ENCODE results near the gene LOXL1.
"Not testable (repeated sequence)": the region's sequence is repeated elsewhere in the genome, so short reads cannot be mapped to it uniquely, and the experiment has no call there.

The LOXL1 gene

GRCh38 chr15:73975440-73976125 lies 49.3 kb downstream of the LOXL1 start:
- DNase-seq (ENCODE audit: low read depth in 2 of 2): not testable (repeated sequence)

GRCh38 chr15:73978896-73979295 lies 52.6 kb downstream of the LOXL1 start:
- no peak for DNase-seq (ENCODE audit: low read depth in 2 of 2)

GRCh38 chr15:73979636-73980035 lies 53.4 kb downstream of the LOXL1 start:
- DNase-seq (ENCODE audit: low read depth in 2 of 2): no peak

GRCh38 chr15:73981761-73982221 lies 55.5 kb downstream of the LOXL1 start:
- DNase-seq (ENCODE audit: low read depth in 2 of 2): no peak

DNA sequence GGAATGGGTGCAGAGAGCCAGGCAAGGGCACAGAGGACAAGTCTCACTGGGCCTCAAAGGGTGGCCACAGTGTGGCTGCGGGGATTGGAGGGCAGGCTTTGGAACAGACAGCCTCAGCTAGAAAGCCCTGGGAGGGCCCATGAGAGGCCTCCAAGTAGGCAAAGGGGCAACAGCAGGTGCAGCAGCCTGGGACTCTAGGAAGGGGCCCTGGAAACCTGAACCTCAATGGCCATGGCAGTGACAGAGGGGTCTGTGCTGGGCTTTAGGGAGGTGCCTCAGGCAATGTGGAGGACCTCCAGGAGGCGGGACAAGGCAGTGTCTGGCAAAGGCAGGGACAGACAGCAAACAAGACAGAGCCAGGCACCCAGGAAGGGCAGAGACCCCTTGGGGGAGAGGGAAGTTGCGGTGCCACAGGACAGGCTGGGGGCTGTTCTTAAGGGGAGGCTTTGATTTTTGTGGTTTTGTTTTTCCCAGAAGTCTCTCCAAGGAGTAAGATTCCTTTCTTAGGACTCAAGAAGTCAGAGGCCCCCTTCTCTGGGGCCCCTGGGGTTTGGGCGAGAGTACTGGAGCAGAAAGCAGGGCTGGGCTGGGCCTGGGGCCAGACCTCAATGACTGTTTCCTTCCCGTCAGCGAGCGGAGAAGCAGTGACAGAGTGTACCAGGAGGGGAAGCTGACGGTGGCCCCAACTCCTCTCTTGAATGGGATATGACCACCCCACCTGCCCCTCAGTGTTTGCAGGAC lies 56.1 kb downstream of the LOXL1 start:
- DNase-seq (ENCODE audit: low read depth in 2 of 2): peak; percentile 95

GRCh38 chr15:73983211-73983727 lies 57.0 kb downstream of the LOXL1 start:
- peak; percentile 53 for DNase-seq (ENCODE audit: low read depth in 2 of 2)

- no peak for DNase-seq (ENCODE audit: low read depth in 2 of 2)
These were observed 57.5 kb downstream of the LOXL1 start for GRCh38 chr15:73983773-73984172.

DNA sequence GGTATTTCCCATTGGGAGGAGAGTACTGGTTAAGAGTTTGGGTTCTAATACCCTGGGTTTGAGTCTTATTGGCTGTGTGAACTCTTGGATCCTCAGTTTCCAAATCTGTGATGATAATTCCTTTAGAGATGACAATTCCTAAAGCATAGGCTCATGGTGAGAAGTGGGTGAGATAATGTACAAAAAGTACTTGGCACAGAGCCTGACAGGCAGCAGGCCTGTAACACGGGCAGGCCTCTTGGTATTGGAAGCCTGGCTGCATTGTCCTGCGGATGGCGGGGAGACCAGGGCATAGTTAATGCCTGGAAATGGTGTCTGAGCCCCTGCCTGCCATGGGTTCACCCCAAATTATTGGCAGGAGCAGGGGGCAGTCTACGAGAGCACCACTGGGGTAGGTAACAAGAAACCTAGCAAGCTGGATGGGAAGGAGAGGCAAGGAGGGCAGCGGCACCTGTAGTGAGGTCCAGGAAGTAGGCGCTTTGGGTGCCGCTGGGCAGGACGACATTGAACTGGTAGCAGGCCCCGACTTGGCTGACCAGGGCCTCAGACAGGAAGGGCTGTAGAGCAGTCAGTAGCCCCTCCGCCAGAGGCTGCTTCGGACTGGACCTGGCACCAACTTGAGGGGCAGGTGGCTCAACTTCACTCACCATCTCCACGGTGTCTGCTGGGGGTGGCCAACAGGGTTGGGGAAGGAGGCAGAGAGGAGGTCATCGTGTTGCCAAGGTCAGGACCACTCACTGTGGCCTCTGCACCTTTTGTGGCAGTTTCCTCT lies 58.1 kb downstream of the LOXL1 start:
- no peak for DNase-seq (ENCODE audit: low read depth in 2 of 2)

- no peak for DNase-seq (ENCODE audit: low read depth in 2 of 2)
These were observed 59.0 kb downstream of the LOXL1 start for GRCh38 chr15:73985101-73985873.

DNA sequence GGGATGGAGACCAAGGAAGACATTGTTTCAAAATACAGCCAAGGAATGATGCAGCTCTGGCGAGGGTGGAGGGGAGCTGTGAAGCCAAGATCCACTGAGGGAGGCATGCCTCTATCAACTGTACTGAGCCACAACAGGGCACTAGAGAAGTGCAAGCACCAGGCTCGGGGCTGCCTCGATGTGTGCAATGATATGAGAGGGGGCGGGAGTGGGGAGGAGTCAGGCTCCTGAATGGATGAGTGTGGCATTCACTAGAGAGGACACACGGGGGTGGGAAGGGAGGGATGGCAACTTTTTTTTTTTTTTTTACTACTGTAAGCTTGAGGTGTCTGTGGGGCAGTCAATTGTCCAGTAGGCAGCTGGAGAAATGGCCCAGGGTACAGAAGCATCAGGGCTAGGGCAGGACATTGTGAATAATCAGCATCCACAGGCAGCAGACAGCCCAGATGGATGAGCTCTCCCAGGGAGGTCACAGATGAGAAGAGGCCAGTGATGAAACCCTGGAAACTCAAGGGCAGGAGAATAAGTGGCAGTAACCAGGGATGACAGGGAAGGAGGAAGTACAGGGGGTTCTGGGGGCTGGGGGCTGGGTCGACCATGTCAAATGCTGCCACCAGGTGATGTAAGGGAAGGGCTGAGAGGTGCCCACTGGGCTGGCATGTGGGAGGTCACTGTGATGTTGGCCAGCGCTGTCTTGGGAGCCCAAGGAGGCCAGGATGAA lies 60.0 kb downstream of the LOXL1 start:
- no peak for DNase-seq (ENCODE audit: low read depth in 2 of 2)

GRCh38 chr15:73986776-73987056 lies 60.5 kb downstream of the LOXL1 start:
- no peak for DNase-seq (ENCODE audit: low read depth in 2 of 2)

GRCh38 chr15:73987250-73987649 lies 61.0 kb downstream of the LOXL1 start:
- DNase-seq (ENCODE audit: low read depth in 2 of 2): no peak

- no peak for DNase-seq (ENCODE audit: low read depth in 2 of 2)
These were observed 61.6 kb downstream of the LOXL1 start for GRCh38 chr15:73987681-73988444.

DNA sequence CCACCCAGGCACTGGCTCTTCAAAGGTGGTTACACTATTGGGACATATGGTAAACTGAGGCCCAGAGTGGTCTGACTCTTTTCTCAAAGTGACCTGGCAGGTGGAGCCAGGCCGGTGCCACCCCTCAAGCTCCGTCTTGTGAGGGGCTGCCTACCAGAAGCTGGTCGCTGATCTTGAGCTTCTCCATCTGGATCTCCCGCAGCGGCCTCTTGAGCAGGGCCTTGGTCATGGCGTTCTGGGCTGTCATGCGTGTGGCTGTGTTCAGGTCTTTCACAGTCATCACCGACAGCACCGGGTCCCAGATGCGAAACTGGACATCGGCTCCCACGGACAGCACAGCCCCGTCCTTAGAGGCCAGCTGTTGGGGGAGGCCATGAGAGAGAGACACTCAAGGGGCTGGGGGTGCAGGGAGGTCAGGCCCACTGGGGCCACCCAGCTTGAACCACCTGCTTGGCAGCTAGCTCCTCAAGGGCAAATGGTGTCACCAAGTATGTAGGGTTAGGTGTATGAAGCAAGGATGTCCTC lies 62.2 kb downstream of the LOXL1 start:
- no peak for DNase-seq (ENCODE audit: low read depth in 2 of 2)

DNA sequence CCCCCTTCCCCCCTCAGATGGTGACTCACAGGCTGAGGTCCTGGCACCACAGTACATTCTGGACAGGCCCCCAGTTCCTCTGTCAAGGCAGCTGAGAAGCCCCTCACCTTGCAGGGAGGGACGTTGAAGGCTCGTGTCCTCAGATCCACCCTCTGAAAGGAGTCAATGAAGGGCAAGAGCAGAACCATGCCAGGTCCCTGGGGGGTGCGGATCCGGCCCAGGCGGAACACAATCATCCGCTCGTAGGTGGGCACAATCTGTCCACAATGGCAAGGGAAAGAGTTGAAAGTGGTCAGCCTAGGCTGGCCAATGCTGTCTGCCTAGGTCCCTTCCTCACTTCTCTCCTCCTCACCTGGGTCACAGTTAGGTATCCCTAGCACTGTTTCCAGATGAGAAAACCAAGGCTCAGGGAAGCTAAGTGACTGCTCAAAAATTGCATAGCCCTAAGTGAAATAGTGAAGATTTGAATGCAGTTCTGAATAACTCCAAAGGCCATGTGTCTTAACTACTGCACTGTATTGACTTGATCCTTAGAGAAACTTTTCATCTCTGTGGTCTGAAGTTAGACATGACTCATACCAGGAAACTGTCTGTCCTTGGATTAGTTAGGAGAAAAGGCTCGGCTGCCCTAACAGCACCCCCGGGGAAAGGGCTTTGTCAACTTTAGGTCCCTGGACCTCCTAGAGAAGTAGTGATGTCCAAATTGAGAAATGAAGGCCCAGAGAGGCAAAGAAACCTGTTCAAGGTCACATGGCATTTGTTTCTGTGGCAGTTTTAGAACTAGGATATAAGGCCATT lies 62.9 kb downstream of the LOXL1 start:
- peak; percentile 47 to 58 for DNase-seq (ENCODE audit: low read depth in 2 of 2)

GRCh38 chr15:73990250-73991005 lies 64.2 kb downstream of the LOXL1 start:
- DNase-seq (ENCODE audit: low read depth in 2 of 2): no peak

DNA sequence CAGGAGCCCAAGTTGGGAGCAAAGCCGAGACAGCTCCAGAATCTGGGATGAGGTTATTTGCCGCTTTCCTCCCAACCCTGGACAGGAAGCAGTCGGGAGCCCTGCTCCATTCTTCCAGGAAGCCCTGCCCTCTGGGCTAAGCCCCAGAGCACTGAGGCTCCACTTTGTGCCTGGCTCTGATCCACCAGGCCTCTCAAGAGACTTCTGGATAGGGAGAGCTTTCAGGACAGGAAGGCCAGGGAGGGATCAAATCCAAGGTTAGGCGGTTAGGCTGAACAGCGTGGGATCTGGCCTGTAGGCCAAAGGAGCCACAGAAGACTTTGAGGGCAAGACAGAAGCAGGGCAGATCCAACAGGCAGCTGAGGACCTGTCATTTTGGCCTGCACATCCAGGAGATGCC lies 65.0 kb downstream of the LOXL1 start:
- no peak for DNase-seq (ENCODE audit: low read depth in 2 of 2)

All from fibroblast of skin of left quadriceps (primary cell).